Liver (tissue), 3 donors: ENCODE data around the gene SLC22A6.

Source experiments
- CTCF ChIP-seq: fragments of 150-350 bp; IDR thresholded peaks from 2 replicates; pipeline ENCODE4 v1.5.1; 2017; ENCODE audit warnings: improper control_type of control experiment, low read depth, low read length; ENCODE audit not compliant: missing input control
- GABPA ChIP-seq, 2 donors: IDR thresholded peaks in 1 of 2; conservative IDR thresholded peaks in 1 of 2; 2 replicates each; pipeline ENCODE4 v1.6.1; 2016; ENCODE audit warnings: antibody characterized with exemption in 2 of 2, mild to moderate bottlenecking in 1 of 2, moderate library complexity in 1 of 2
- HNF4A ChIP-seq, 2 donors: conservative IDR thresholded peaks; 2 replicates each; pipeline ENCODE4 v1.6.1; 2016; ENCODE audit warnings: antibody characterized with exemption in 2 of 2, mild to moderate bottlenecking in 2 of 2
- JUND ChIP-seq, 2 donors: IDR thresholded peaks; 2 replicates each; pipeline ENCODE4 v1.6.1; 2016; ENCODE audit warnings: antibody characterized with exemption in 2 of 2
- MAX ChIP-seq: IDR thresholded peaks from 2 replicates; pipeline ENCODE4 v1.6.1; 2016; ENCODE audit warnings: antibody characterized with exemption
- RAD21 ChIP-seq, 2 donors: IDR thresholded peaks; 2 replicates each; pipeline ENCODE4 v1.6.1; 2016; ENCODE audit warnings: antibody characterized with exemption in 2 of 2, mild to moderate bottlenecking in 2 of 2
- REST ChIP-seq: IDR thresholded peaks from 2 replicates; pipeline ENCODE4 v1.6.1; 2016; ENCODE audit warnings: antibody characterized with exemption, mild to moderate bottlenecking
- RXRA ChIP-seq, 2 donors: IDR thresholded peaks; 2 replicates each; pipeline ENCODE4 v1.6.1; 2017 to 2018; ENCODE audit warnings: antibody characterized with exemption in 2 of 2, mild to moderate bottlenecking in 1 of 2
- SP1 ChIP-seq: IDR thresholded peaks from 2 replicates; pipeline ENCODE4 v1.6.1; 2018; ENCODE audit warnings: antibody characterized with exemption, mild to moderate bottlenecking
- TAF1 ChIP-seq: conservative IDR thresholded peaks from 2 replicates; pipeline ENCODE4 v1.6.1; 2016; ENCODE audit warnings: antibody characterized with exemption, mild to moderate bottlenecking
- YY1 ChIP-seq: IDR thresholded peaks from 2 replicates; pipeline ENCODE4 v1.6.1; 2016; ENCODE audit warnings: antibody characterized with exemption, mild to moderate bottlenecking
- TF ChIP-seq, protein P1 (sequence below): IDR thresholded peaks from 2 replicates; pipeline ENCODE4 v1.6.1; 2016; ENCODE audit warnings: antibody characterized with exemption
- TF ChIP-seq, protein P2 (sequence below): IDR thresholded peaks from 2 replicates; pipeline ENCODE4 v1.6.1; 2016; ENCODE audit warnings: antibody characterized with exemption
- donor health status: healthy.
- donor health status: healthy.

GRCh38 chr11:62934496-62934785 is 50.3 kb downstream of the SLC22A6 start:
- TF ChIP-seq RAD21 (IDR thresholded peaks at IDR 0.05) (no peak), YY1 (no peak), RXRA (IDR thresholded peaks at IDR 0.05) (no peak), TAF1 (no peak), REST (no peak), CTCF (no peak), MAX (no peak), SP1 (no peak), JUND (IDR thresholded peaks at IDR 0.05) (no peak), GABPA (IDR thresholded peaks at IDR 0.05 in 1 of 2, conservative IDR thresholded peaks at IDR 0.05 in 1 of 2) (no peak), HNF4A (conservative IDR thresholded peaks at IDR 0.05) (no peak)
- TF ChIP-seq, protein P1, sequence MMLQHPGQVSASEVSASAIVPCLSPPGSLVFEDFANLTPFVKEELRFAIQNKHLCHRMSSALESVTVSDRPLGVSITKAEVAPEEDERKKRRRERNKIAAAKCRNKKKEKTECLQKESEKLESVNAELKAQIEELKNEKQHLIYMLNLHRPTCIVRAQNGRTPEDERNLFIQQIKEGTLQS = no peak
- TF ChIP-seq, protein P2, sequence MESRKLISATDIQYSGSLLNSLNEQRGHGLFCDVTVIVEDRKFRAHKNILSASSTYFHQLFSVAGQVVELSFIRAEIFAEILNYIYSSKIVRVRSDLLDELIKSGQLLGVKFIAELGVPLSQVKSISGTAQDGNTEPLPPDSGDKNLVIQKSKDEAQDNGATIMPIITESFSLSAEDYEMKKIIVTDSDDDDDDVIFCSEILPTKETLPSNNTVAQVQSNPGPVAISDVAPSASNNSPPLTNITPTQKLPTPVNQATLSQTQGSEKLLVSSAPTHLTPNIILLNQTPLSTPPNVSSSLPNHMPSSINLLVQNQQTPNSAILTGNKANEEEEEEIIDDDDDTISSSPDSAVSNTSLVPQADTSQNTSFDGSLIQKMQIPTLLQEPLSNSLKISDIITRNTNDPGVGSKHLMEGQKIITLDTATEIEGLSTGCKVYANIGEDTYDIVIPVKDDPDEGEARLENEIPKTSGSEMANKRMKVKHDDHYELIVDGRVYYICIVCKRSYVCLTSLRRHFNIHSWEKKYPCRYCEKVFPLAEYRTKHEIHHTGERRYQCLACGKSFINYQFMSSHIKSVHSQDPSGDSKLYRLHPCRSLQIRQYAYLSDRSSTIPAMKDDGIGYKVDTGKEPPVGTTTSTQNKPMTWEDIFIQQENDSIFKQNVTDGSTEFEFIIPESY = no peak
